Measurements from ENCODE around the gene FOXP1. TPM values are rescaled to one million over a fixed set of nuclear protein-coding genes. Genes with fewer than 3 reads are reported as not detected.

The FOXP1 gene
- polyA plus RNA-seq, 1 donor (not counting 4 experiments of a cell fraction or from before 2014, with no cell fraction given) = 14.6 TPM

- H3K4me3 ChIP-seq (ENCODE audit: control insufficient read depth in 2 of 3, extremely low read depth in 1 of 3, insufficient read depth in 2 of 3, low read depth in 1 of 3, low read length in 3 of 3) = no peak overlapping the region
- peak overlapping the region; percentile 40 for H2AFZ ChIP-seq (ENCODE audit: control insufficient read depth, low read length)
- dilution Hi-C loops (cut with MboI; ENCODE audit: extremely low pct_ligation_motif_present, low sequenced_read_pairs) = no loop called here
- H3K9me1 ChIP-seq (ENCODE audit: control insufficient read depth, extremely low read depth, insufficient read depth, low read length) = no peaks in the 10 kb centered on the region
- H3K4me2 ChIP-seq (ENCODE audit: control insufficient read depth, extremely low read depth, insufficient read depth, low read depth, low read length) = peak overlapping the region; percentile 51
- no peak overlapping the region for H3K9ac ChIP-seq (ENCODE audit: control insufficient read depth, extremely low read depth, insufficient read depth, low read length)
- H3K36me3 ChIP-seq (ENCODE audit: control insufficient read depth in 2 of 2, extremely low read depth in 1 of 2, insufficient read depth in 2 of 2, low read length in 2 of 2) = no peaks in the 10 kb centered on the region
- FAIRE-seq (peak; percentile 85), DNase-seq (ENCODE audit: low read depth, low spot score) (no peak)
- no peaks in the 10 kb centered on the region for H3K27me3 ChIP-seq (ENCODE audit: control insufficient read depth, extremely low read depth, insufficient read depth, low read length)
- no peak overlapping the region for H3K27ac ChIP-seq (ENCODE audit: control insufficient read depth, insufficient read depth, low read length)
- H3K9me3 ChIP-seq (ENCODE audit: control insufficient read depth, low read depth, low read length) = no peaks in the 10 kb centered on the region
- peaks cover 14% of the 10 kb centered on the region for H3K4me1 ChIP-seq (ENCODE audit: control insufficient read depth, extremely low read depth, insufficient read depth, low read length)
- no peak for TF ChIP-seq EZH2 (IDR thresholded peaks at IDR 0.05; ENCODE audit: low read length)
- TF ChIP-seq CTCF (optimal IDR thresholded peaks at IDR 0.05 in 1 of 3, IDR thresholded peaks at IDR 0.05 in 1 of 3, conservative IDR thresholded peaks at IDR 0.05 in 1 of 3; ENCODE audit: extremely low read depth in 1 of 3, insufficient read depth in 2 of 3, low read length in 3 of 3) = no peak
- H3K79me2 ChIP-seq (ENCODE audit: control insufficient read depth, insufficient read depth, low read length) = no peaks in the 10 kb centered on the region
- H4K20me1 ChIP-seq (ENCODE audit: control insufficient read depth, extremely low read depth, insufficient read depth, low read length) = no peaks in the 10 kb centered on the region
These were observed 68.9 kb downstream of the FOXP1 start for GRCh38 chr3:71514621-71515020.

DNA sequence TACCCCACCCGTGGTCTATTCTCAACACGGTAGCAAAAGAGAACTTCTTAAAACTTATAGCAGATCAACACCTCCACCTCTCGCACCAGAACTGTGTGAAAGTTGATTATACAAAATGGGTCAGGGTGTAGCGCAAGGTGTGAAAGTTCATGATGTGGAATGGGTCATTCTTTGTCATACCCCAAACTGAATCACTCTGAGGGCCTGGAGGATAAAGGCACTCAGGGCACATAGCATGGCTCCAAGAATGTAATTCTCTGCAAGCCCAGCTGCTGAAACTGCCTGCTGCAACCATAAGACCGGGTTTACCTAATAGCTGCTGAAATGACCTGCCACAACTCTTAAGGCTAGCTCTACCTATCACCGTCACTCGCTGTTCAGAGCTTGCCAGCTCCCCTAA is 70.0 kb downstream of the FOXP1 start:
- FAIRE-seq (no peak), DNase-seq (ENCODE audit: low read depth, low spot score) (no peak)
- TF ChIP-seq EZH2 (IDR thresholded peaks at IDR 0.05; ENCODE audit: low read length) = no peak
- no peak for TF ChIP-seq CTCF (optimal IDR thresholded peaks at IDR 0.05 in 1 of 3, IDR thresholded peaks at IDR 0.05 in 1 of 3, conservative IDR thresholded peaks at IDR 0.05 in 1 of 3; ENCODE audit: extremely low read depth in 1 of 3, insufficient read depth in 2 of 3, low read length in 3 of 3)
- Histone ChIP-seq H3K9ac (ENCODE audit: control insufficient read depth, extremely low read depth, insufficient read depth, low read length) (no peak overlapping the region), H3K27me3 (ENCODE audit: control insufficient read depth, extremely low read depth, insufficient read depth, low read length) (no peaks in the 10 kb centered on the region), H3K4me3 (ENCODE audit: control insufficient read depth in 2 of 3, extremely low read depth in 1 of 3, insufficient read depth in 2 of 3, low read depth in 1 of 3, low read length in 3 of 3) (no peak overlapping the region), H3K36me3 (ENCODE audit: control insufficient read depth in 2 of 2, extremely low read depth in 1 of 2, insufficient read depth in 2 of 2, low read length in 2 of 2) (no peaks in the 10 kb centered on the region), H3K27ac (ENCODE audit: control insufficient read depth, insufficient read depth, low read length) (no peak overlapping the region), H3K4me1 (ENCODE audit: control insufficient read depth, extremely low read depth, insufficient read depth, low read length) (peaks cover 14% of the 10 kb centered on the region), H3K9me3 (ENCODE audit: control insufficient read depth, low read depth, low read length) (no peaks in the 10 kb centered on the region), H3K4me2 (ENCODE audit: control insufficient read depth, extremely low read depth, insufficient read depth, low read depth, low read length) (no peak overlapping the region), H3K9me1 (ENCODE audit: control insufficient read depth, extremely low read depth, insufficient read depth, low read length) (no peaks in the 10 kb centered on the region), H2AFZ (ENCODE audit: control insufficient read depth, low read length) (no peak overlapping the region), H4K20me1 (ENCODE audit: control insufficient read depth, extremely low read depth, insufficient read depth, low read length) (no peaks in the 10 kb centered on the region), H3K79me2 (ENCODE audit: control insufficient read depth, insufficient read depth, low read length) (no peaks in the 10 kb centered on the region)
- dilution Hi-C loops (cut with MboI; ENCODE audit: extremely low pct_ligation_motif_present, low sequenced_read_pairs) = no loop called here

Measured in keratinocyte (primary cell).